GM23338 (cell line): ENCODE measurements around the gene GNAT1. TPM values are rescaled to one million over a fixed set of nuclear protein-coding genes. Genes with fewer than 3 reads are reported as not detected.

Experiments
- ATAC-seq: fragments of 200-7000 bp; cut with Tn5 transposase; 3 replicates; pipeline ENCODE4 v1.9.1; 2020
- DNase-seq: peaks from one replicate; pipeline ENCODE4 v3.0.0-alpha.2; 2015; ENCODE audit warnings: low spot score
- H2AFZ ChIP-seq: fragments of 200-600 bp; sonication (generic); 2 replicates; pipeline ENCODE4 v1.8.0; 2016; ENCODE audit warnings: antibody characterized with exemption, mild to moderate bottlenecking, moderate library complexity
- H3F3A ChIP-seq: fragments of 200-600 bp; sonication (generic); replicated peaks from 2 replicates; pipeline ENCODE4 v1.8.0; 2017; ENCODE audit warnings: antibody characterized with exemption, mixed run types, low read depth
- H3K27ac ChIP-seq: fragments of 200-600 bp; sonication (generic); 2 replicates; pipeline ENCODE4 v1.6.1; 2016; ENCODE audit warnings: low read depth
- H3K27me3 ChIP-seq: fragments of 200-600 bp; sonication (generic); 2 replicates; pipeline ENCODE4 v1.8.0; 2016; ENCODE audit warnings: mild to moderate bottlenecking, mixed run types, moderate library complexity; ENCODE audit not compliant: insufficient read depth
- H3K36me3 ChIP-seq: fragments of 200-600 bp; sonication (generic); 2 replicates; pipeline ENCODE4 v1.8.0; 2016; ENCODE audit warnings: mild to moderate bottlenecking; ENCODE audit not compliant: insufficient read depth
- H3K4me1 ChIP-seq: fragments of 200-600 bp; sonication (generic); 2 replicates; pipeline ENCODE4 v1.8.0; 2016; ENCODE audit warnings: mild to moderate bottlenecking, moderate library complexity; ENCODE audit not compliant: insufficient read depth
- H3K4me2 ChIP-seq: fragments of 200-600 bp; sonication (generic); 2 replicates; pipeline ENCODE4 v1.7.1; 2017; ENCODE audit warnings: mixed run types
- H3K4me3 ChIP-seq: fragments of 200-600 bp; sonication (generic); 2 replicates; pipeline ENCODE4 v1.6.1; 2016; ENCODE audit warnings: mixed run types
- H3K79me2 ChIP-seq: fragments of 200-600 bp; sonication (generic); replicated peaks from 2 replicates; pipeline ENCODE4 v1.8.0; 2017; ENCODE audit warnings: mild to moderate bottlenecking; ENCODE audit not compliant: insufficient read depth
- H3K9me2 ChIP-seq: fragments of 200-600 bp; sonication (generic); 2 replicates; pipeline ENCODE4 v1.8.0; 2017; ENCODE audit not compliant: insufficient read depth
- H4K20me1 ChIP-seq: fragments of 200-600 bp; sonication (generic); replicated peaks from 2 replicates; pipeline ENCODE4 v1.8.0; 2017; ENCODE audit warnings: mild to moderate bottlenecking; ENCODE audit not compliant: insufficient read depth
- H3K27ac Mint-ChIP-seq: 2 replicates; pipeline ENCODE4 v1.8.0; 2020; ENCODE audit warnings: inconsistent platforms, mild to moderate bottlenecking, moderate library complexity, mixed read lengths
- H3K27me3 Mint-ChIP-seq: 3 replicates; pipeline ENCODE4 v1.8.0; 2022; ENCODE audit warnings: low read depth, mild to moderate bottlenecking, moderate library complexity, mixed read lengths, inconsistent platforms; ENCODE audit not compliant: insufficient read depth, poor library complexity
- H3K36me3 Mint-ChIP-seq: 3 replicates; pipeline ENCODE4 v1.8.0; 2021; ENCODE audit warnings: low read depth, mild to moderate bottlenecking, inconsistent platforms, moderate library complexity, mixed read lengths
- H3K4me1 Mint-ChIP-seq: 3 replicates; pipeline ENCODE4 v1.8.0; 2020; ENCODE audit warnings: mild to moderate bottlenecking, inconsistent platforms, mixed read lengths
- H3K4me3 Mint-ChIP-seq: 3 replicates; pipeline ENCODE4 v1.8.0; 2021; ENCODE audit warnings: moderate library complexity, mild to moderate bottlenecking, inconsistent platforms, mixed read lengths
- H3K9me3 Mint-ChIP-seq: 3 replicates; pipeline ENCODE4 v1.8.0; 2020; ENCODE audit warnings: moderate library complexity, mild to moderate bottlenecking, inconsistent platforms, mixed read lengths
- CREB1 ChIP-seq: fragments of 250-450 bp; sonication (Bioruptor Pico); IDR thresholded peaks from 2 replicates; pipeline ENCODE4 v1.5.0; 2020; ENCODE audit warnings: low read depth, mild to moderate bottlenecking, moderate library complexity
- CTCF ChIP-seq, 2 experiments: fragments of 200-600 bp in 1 of 2; sonication (generic) in 1 of 2; conservative IDR thresholded peaks; 2 replicates each; pipeline versions ENCODE4 v1.5.1 to v1.6.1; 2016 to 2017; ENCODE audit warnings: antibody characterized with exemption in 2 of 2, low read depth in 2 of 2, mild to moderate bottlenecking in 2 of 2, moderate library complexity in 1 of 2
- JUNB ChIP-seq: IDR thresholded peaks from one replicate; pipeline ENCODE4 v1.6.1; 2016; ENCODE audit warnings: antibody characterized with exemption; ENCODE audit not compliant: unreplicated experiment
- NANOG ChIP-seq: IDR thresholded peaks from 2 replicates; pipeline ENCODE4 v1.6.1; 2016; ENCODE audit warnings: antibody characterized with exemption, borderline replicate concordance
- POLR2AphosphoS5 ChIP-seq: IDR thresholded peaks from 2 replicates; pipeline ENCODE4 v1.6.1; 2016; ENCODE audit warnings: antibody characterized with exemption, low read depth
- STAT1 ChIP-seq: IDR thresholded peaks from one replicate; pipeline ENCODE4 v1.6.1; 2016; ENCODE audit warnings: antibody characterized with exemption; ENCODE audit not compliant: unreplicated experiment
- ZNF114 ChIP-seq: fragments of 250-450 bp; sonication (Bioruptor Pico); IDR thresholded peaks from 2 replicates; pipeline ENCODE4 v1.5.0; 2020; ENCODE audit warnings: mild to moderate bottlenecking, moderate library complexity
- ZNF331 ChIP-seq: fragments of 250-450 bp; sonication (Bioruptor Pico); IDR thresholded peaks from 2 replicates; pipeline ENCODE4 v1.5.0; 2020; ENCODE audit warnings: low read depth, mild to moderate bottlenecking, moderate library complexity
- ZNF462 ChIP-seq: fragments of 250-450 bp; sonication (Bioruptor Pico); IDR thresholded peaks from 2 replicates; pipeline ENCODE4 v1.5.0; 2020; ENCODE audit warnings: mild to moderate bottlenecking, moderate library complexity
- polyA plus RNA-seq: library from polyadenylated mRNA; unstranded; fragments of >200 nt; fragmentation: Nextera tagmentation; extraction: Ambion mirVana; gene quantifications from 2 replicates; pipeline ENCODE4 v1.2.1, GENCODE V29; 2016
- total RNA-seq: library from RNA; depleted of rRNA; stranded (reverse); fragments of >200 nt; shearing (Covaris generic); gene quantifications from 2 replicates; pipeline ENCODE4 v1.2.3, GENCODE V29; 2014
- TF ChIP-seq, protein P1 (sequence below): IDR thresholded peaks from one replicate; pipeline ENCODE4 v1.6.1; 2018; ENCODE audit warnings: antibody characterized with exemption; ENCODE audit not compliant: unreplicated experiment

The GNAT1 gene
- total and polyA plus RNA-seq, 2 experiments from 2014 or later, result not detected

GRCh38 chr3:50146316-50146901 lies 45.0 kb upstream of the GNAT1 start:
- Histone ChIP-seq H3K4me3 (no peak overlapping the region), H2AFZ (no peak overlapping the region), H3K9me2 (no peaks in the 10 kb centered on the region), H4K20me1 (no peaks in the 10 kb centered on the region), H3F3A (no peaks in the 10 kb centered on the region), H3K4me2 (no peak overlapping the region), H3K36me3 (no peaks in the 10 kb centered on the region), H3K79me2 (no peaks in the 10 kb centered on the region), H3K27ac (no peak overlapping the region), H3K4me1 (peaks cover 13% of the 10 kb centered on the region), H3K27me3 (no peaks in the 10 kb centered on the region)
- no peak overlapping the region for H3K4me3 Mint-ChIP-seq
- H3K4me1 Mint-ChIP-seq, result peaks cover 31% of the 10 kb centered on the region
- peaks cover 35% of the 10 kb centered on the region for H3K27me3 Mint-ChIP-seq
- H3K27ac Mint-ChIP-seq, result no peak overlapping the region
- no peaks in the 10 kb centered on the region; the same call in 2 of the 3 replicates for H3K9me3 Mint-ChIP-seq
- H3K36me3 Mint-ChIP-seq, result no peaks in the 10 kb centered on the region; the same call in 2 of the 3 replicates
- ATAC-seq (peak; percentile 48), DNase-seq (peak; percentile 43)
- TF ChIP-seq CTCF (conservative IDR thresholded peaks at IDR 0.05; ENCODE audit: low read depth in 2 of 2), result peak; percentile 32 to 73
- no peak for TF ChIP-seq JUNB

GRCh38 chr3:50147016-50147415 lies 44.4 kb upstream of the GNAT1 start:
- H3K4me2 ChIP-seq, result no peak overlapping the region
- Mint-ChIP-seq H3K36me3 (no peaks in the 10 kb centered on the region; the same call in 2 of the 3 replicates), H3K27ac (no peak overlapping the region), H3K4me3 (no peak overlapping the region), H3K9me3 (no peaks in the 10 kb centered on the region; the same call in 2 of the 3 replicates), H3K4me1 (peaks cover 37% of the 10 kb centered on the region), H3K27me3 (peaks cover 35% of the 10 kb centered on the region)
- peaks cover 19% of the 10 kb centered on the region for H3K4me1 ChIP-seq
- H3K9me2 ChIP-seq, result no peaks in the 10 kb centered on the region
- H3K4me3 ChIP-seq, result no peak overlapping the region
- no peak overlapping the region for H3K27ac ChIP-seq
- H2AFZ ChIP-seq, result no peak overlapping the region
- DNase-seq (no peak), ATAC-seq (no peak)
- H3F3A ChIP-seq, result no peaks in the 10 kb centered on the region
- no peaks in the 10 kb centered on the region for H4K20me1 ChIP-seq
- no peaks in the 10 kb centered on the region for H3K27me3 ChIP-seq
- no peaks in the 10 kb centered on the region for H3K36me3 ChIP-seq
- H3K79me2 ChIP-seq, result no peaks in the 10 kb centered on the region
- TF ChIP-seq ZNF331 (CRISPR knock-in tag) (no peak), JUNB (no peak), ZNF114 (no peak), CREB1 (CRISPR knock-in tag) (no peak), STAT1 (no peak), NANOG (no peak), ZNF462 (CRISPR knock-in tag) (no peak), POLR2AphosphoS5 (no peak)
- TF ChIP-seq, protein P1, sequence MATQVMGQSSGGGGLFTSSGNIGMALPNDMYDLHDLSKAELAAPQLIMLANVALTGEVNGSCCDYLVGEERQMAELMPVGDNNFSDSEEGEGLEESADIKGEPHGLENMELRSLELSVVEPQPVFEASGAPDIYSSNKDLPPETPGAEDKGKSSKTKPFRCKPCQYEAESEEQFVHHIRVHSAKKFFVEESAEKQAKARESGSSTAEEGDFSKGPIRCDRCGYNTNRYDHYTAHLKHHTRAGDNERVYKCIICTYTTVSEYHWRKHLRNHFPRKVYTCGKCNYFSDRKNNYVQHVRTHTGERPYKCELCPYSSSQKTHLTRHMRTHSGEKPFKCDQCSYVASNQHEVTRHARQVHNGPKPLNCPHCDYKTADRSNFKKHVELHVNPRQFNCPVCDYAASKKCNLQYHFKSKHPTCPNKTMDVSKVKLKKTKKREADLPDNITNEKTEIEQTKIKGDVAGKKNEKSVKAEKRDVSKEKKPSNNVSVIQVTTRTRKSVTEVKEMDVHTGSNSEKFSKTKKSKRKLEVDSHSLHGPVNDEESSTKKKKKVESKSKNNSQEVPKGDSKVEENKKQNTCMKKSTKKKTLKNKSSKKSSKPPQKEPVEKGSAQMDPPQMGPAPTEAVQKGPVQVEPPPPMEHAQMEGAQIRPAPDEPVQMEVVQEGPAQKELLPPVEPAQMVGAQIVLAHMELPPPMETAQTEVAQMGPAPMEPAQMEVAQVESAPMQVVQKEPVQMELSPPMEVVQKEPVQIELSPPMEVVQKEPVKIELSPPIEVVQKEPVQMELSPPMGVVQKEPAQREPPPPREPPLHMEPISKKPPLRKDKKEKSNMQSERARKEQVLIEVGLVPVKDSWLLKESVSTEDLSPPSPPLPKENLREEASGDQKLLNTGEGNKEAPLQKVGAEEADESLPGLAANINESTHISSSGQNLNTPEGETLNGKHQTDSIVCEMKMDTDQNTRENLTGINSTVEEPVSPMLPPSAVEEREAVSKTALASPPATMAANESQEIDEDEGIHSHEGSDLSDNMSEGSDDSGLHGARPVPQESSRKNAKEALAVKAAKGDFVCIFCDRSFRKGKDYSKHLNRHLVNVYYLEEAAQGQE, result no peak
